CD4-positive, alpha-beta T cell treated with Interleukin-2 at 100 ng/mL for 4 hours (primary cell): ENCODE results near the gene C11orf54.

Experiments used
- DNase-seq: peaks from one replicate; pipeline ENCODE4 v3.0.0-alpha.2; 2020; ENCODE audit warnings: low spot score

Gene C11orf54

DNA sequence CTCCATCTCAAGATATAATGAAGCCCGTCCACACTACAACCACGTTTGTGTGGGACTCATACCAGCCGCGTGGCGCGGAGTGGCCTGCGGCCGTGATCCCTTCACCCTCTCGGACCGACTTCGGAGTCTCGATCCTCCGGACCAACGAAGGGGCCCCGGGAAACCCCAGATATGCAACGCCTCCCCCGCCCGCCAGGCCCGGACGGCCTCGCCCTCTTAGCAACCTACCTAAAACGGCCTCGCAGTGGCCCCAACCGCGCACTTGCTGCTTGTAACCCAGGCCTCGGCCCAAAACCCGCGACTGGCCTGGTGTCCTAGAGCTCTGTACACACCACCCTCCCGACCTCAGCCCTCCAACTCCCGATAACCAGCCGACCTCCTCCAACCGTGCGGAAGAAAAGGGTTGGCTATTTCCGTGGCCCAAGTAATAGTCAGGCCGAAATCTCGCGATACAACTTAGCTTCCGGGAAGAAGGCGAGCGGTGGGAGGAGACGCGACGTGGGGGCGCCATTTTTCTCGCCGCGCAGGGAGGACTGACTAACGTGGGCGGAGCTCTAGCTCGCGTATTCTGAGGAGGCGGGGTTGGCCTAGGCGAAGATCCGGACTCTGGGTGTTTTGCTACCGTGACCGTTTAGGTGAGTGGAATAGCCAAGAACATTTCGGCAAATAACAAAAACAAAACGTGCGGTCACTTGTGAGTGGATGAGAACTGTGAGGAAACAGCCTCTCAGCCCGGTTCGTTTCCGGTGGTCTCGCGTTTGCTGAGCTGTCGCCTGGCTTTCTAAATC lies at the start of gene C11orf54, which contains the start of gene TAF1D:
Gene C11orf54 (plus strand): TSS at position 579 of the 788 bp plus-strand sequence. CDS start 5,722 bp downstream, outside the sequence.
Gene TAF1D (minus strand): TSS at position 402 of the 788 bp plus-strand sequence. CDS start 2,191 bp downstream, outside the sequence.
- DNase-seq, result peak; percentile 98

DNA sequence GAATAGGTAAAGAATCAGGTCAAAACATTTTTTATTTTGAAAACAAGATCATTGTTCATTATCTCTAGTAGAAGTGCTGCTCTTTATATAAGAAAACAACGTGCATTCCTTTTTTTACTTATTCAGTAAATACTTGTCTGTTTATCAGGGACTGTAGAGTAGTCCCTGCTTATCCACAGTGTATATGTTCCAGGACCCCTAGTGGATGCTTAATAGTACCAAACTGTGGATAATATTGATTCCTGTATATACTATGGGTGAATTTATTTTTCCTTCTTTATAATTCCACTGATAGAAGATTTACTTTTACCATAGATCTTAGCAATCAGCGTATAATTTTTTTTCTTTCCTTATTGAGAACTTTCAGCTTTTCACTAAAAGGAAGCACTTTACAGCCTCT lies 47.4 kb upstream of the C11orf54 start:
- no peak for DNase-seq

DNA sequence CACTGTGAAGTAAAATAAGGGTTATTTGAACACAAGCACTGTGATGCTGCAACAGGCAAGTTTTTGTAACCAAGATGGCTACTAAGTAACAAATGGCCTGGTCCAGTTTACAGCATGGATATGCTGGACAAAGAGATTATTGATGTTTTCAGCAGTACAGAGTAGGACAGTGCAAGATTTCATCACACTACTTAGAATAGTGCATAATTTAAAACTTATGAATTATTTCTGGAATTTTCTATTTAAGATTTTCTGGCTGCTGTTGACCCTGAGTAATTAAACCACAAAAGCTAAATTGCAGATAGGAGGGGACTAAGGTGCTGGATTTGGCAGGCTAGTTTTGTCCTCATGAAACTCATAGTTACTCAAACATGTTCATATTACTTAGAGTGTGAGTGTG lies 46.9 kb upstream of the C11orf54 start:
- no peak for DNase-seq

DNA sequence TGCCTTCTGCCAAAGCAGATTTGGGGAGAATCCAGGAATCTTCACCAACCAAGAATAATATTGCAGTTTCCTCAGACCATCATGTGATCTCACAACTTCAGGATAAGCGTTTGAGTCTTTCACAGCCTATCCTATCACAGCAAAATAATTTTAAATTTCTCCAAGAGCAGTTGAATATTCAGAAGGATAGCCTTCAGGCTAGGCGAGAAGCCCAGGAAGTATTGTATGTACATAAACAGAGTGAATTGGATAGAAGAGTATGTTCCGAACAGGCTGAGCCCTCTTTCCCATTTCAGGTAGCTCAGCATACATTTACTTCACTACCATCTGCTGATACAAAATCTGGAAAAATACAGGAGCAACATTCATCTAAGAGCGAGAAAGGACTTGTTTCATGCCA lies 43.9 kb upstream of the C11orf54 start:
- DNase-seq, result no peak

DNA sequence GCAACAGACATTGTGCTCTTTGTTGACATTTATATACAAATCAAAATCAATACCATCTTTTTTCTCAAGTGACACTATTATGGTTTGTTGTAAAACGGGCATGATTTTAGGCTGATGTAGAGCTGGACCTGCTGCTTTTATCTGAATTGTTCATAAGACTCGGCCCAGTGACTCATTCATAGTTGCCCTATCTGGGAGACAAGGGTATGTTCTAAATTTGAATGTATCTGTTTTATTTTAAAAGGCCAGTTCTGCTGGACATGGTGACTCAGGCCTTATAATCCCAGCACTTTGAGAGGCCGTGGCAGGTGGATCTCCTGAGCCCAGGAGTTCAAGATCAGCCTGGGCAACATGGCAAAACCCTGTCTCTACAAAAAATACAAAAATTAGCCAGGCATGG lies 40.6 kb upstream of the C11orf54 start:
- DNase-seq, result no peak

DNA sequence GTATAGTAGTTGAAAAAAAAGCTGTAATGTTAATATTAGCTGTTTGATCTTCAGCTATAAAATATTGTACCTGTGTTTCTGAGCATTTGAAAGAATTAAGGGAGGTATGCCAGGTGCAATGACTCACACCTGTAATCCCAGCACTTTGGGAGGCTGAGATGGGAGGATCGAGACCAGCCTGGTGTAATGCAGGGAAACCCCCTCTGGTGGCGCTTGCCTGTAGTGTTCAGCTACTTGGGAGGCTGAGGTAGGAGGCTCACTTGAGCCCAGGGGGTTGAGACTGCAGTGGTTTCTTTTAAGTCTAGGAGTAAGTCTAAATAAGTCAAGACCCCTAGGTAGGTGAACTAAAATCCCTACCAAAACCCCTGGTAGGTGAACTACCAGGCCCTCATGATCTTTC lies 37.2 kb upstream of the C11orf54 start:
- no peak for DNase-seq

DNA sequence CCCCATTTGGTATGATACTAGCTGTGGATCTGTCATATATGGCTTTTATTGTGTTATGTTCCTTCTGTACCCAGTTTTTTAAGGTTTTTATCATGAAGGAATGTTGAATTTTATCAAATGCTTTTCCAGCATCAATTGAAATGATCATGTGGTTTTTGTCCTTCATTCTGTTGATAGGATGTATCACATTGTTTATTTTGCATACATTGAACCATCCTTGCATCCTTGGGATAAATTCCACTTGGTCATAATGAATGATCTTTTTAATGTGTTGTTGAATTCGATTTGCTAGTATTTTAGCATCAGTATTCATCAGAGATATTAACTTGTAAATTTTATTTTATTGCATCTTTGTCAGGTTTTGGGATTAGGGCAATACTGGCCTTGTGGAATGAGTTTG lies 31.2 kb upstream of the C11orf54 start:
- DNase-seq, result no peak

DNA sequence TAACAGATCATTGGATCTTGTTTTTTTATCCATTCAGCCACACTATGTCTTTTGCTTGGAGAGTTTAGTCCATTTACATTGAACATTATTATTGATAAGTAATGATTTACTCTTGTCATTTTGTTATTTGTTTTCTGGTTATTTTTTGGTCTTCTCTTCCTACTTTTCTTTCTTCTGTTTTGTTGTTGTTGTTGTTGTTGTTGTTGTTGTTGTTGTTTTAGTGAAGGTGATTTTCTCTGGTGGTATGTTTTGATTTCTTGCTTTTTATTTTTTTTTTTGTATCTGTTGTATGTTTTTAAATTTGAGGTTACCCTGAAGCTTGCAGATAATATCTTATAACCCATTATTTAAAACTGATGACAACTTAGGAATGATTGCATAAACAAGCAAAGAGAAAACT lies 28.8 kb upstream of the C11orf54 start:
- DNase-seq, result no peak

DNA sequence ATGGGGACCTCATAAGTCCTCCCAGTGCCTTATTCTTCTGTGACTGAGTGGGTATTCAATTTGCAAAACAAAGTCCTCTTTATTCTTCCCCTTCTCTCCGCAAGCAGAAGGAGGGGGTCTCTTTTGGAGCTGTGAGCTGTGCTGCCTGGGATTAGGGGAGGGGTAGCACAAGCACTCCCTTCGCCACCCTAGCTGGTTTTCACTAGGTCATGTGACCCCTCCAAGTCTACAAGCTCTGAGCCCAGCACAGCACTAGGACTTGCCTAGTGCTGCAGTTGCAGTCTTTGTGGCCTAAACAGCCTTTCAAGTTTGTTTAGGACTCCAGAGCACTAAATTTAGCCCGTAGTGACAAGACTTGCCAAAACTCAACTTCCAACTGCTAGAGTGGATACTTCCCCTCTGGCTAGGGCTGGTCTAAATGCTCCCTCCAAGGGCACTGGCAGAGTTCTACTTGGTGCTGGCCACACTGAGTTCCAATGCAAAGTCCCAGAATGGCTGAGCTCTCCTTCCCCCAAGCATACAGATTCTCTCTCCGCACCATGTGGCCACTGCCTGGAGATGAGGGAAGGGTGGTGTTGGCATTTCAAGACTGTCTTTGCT lies 25.6 kb upstream of the C11orf54 start:
- no peak for DNase-seq

DNA sequence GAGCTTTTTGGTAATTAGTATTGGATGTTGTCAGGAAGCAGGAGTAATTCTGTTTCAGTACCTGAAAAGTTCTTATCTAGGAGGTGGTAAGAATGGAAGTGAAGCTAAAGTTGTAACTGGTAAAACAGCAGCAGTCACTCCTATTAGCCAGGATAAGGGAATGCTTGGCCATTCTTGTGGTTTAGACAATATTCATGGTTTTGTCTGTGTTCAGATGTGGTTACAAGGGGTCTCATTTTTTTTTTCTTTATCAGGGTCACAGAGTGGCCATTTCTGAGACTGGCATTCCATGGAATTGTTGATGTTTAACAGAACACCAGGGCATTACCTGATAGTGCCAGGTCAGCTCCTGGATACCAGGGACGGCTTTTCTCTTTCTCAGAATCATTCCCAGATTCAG lies 24.0 kb upstream of the C11orf54 start:
- DNase-seq, result no peak

DNA sequence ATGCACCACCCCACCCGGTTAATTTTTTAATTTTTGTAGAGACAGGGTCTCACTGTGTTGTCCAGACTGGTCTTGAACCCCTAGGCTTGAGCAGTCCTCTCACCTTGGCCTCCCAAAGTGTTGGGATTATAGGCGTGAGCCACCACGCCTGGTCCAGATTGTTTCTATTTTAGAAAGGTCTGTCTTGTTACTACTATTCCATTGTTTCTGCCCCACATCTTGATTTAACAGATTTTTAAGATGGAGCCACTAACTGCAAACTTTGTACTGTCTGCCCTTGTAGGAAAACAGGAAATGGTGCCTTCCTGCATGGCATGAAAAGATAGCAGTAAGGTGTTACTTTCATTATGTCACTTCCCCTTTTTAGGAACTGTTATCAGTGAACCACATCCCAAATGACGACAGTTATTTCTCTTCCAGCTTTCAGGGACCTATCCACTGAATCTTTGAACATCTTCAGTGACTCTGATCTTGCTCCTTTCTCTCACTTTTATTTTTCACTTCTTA lies 23.4 kb upstream of the C11orf54 start:
- DNase-seq, result peak; percentile 30

DNA sequence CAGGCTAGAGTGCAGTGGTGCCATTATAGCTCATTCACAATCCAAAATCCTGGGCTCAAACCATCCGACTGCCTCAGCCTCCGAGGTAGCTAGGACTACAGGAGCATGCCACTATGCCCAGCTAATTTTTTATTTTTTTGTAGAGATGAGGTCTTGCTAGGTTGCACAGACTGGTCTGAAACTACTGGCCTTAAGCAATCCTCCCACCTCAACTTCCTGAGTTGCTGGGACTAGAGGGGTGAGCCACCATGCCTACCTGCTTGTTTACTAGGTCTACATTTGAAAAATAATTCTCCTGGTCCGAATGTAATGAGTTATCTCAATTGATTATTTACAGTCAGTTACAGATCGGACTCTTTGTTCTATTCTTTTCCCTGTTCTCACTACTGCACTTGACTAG lies 22.2 kb upstream of the C11orf54 start:
- DNase-seq, result no peak

DNA sequence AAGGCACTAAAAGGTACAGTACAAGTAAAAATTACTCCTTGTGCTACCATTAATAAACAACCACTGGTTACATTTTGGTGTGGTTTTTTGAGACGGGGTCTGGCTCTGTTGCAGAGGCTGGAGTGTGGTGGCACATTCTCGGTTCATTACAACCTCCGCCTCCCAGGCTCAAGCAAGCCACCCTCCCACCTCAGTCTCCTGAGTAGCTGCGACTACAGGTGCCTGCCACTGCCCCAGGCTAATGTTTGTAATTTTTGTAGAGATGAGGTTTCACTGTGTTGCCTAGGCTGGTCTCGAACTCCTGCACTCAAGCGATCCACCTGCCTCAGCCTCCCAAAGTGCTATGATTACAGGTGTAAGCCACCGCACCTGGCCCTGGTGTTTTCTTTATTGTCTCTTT lies 20.9 kb upstream of the C11orf54 start:
- DNase-seq, result no peak

DNA sequence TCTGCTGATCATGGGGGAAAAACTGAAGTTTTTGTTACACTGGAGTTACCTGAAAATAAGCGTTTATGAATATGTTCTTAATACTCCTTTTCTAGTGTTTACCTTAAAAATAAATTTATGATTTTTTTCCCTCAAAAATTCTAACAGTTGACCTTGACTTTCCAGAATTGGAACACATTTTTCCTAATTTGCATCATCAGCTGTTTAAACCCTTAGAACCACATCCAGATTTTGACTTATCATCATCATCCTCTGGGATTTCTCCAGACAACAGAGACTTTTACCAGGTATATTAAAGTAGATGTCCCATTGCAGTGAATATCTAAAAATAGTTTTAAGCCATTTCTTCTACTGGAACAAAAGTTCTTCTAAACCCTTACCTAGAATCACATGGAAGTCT lies 17.4 kb upstream of the C11orf54 start:
- DNase-seq, result no peak

DNA sequence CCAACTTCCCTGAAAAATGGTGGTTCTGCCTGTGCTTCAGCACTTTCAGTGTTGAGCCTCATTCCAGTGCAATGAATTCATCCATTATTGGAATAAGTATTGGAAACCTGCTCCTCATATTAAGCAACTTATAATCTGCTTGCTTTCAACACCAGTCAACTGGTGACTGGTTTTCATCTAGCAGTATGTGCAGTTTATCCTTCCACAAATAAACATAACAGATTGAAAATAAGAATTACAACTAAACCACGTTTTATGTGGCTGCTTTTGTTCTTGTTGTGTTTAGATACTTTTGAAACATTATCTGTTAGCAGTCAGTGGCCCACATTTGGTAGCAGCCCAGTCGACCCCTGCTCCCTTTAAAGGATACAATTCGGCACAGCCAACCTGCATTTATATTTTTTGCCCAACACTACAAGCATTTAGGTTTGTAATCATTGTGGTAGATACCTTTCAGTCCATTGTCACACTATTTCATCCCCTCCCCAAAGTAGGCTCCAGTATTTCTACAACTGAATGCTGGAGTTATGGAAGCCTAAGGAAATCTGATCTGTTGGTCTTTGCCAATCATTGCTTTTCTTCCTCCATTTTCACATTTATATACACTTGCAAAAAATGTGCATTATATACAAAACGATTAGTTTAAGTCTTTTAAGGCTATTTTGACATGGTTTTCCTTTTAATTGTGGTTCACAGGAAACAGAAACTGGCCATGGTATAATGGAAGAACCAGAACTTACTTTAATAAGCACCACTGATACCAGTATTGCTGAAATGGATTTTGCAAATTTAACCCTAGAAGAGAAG lies 13.3 kb upstream of the C11orf54 start:
- no peak for DNase-seq

DNA sequence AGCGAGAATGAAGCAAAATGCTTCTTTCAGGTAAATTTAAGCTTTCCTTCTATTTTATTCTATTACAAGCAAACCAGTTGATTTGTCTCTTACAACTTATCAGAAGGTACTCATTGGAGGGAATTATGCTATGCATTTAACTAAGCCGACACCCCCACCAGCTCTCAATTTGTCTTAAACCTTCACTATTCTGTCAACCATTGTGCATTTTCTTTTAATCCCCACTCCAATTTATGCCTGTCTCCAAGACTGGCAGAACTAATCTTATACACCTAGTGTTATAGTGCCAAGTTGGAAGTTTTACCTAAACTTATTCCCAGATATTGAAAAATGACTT lies 12.7 kb upstream of the C11orf54 start:
- no peak for DNase-seq

DNA sequence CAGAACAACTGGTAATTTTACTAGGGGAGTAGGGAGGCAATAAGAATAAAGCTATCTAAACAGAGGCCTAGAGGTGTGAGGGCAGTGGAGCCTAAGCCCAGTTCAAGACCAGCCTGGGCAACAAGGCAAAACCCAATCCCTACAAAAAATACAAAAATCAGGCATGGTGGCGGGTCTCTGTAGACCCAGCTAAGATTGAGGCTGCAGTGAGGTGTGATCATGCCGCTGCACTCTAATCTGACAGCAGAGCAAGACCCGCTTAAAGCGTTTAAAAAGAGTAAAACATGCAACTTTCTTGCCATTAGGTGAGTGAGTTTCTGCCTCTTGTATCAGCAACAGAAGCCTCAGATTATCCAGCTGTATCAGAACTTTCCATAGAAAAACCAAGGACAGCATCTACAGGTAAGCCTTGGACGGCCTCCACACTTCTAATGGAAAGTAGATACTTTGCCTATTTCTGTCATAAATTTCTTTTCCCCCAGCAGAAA lies 12.3 kb upstream of the C11orf54 start:
- DNase-seq, result no peak

DNA sequence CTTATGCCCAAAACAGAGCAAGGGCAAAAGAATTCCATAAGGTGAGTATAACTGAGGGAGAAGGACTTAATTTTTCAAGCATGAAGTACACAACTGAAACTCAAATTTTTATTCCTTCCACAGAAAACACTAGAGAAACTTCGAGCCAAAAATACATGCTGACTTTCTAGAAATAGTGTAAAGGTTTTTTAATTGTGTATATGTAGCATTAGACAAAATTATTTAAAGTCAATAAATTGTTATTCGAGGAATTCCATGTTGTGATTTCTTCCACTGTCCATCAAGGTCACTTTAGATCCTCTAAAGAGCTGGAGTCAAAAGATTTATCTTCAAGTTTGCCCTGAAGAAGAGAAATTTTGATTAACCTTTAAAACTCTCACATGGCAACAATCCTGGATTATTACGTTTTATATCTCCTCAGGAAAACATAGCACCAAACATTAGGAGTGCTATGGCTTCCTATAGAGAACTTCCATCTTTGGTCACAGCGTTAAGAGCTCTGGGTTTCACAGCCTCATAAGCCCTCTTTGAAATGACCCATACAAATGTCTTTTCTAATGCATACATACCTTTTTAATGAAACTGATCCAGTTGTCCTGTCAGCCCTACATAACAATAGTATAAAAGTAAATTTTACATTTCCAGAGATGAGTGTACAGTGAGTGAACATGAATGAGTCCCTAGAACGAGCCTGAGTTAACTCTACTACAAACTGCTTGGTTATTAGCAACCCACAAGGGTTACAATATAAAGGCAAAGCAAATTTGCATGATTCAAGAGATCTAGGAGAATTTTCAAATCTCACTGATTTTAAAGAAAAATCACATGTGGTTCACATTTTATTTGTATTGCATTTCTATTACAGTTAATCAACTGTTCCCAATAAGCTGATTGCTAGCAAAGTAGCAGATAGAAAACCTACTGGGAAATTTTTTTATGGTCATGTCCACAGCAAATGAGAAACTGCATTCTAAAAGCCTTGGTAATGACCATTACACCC lies 11.1 kb upstream of the C11orf54 start:
- no peak for DNase-seq

DNA sequence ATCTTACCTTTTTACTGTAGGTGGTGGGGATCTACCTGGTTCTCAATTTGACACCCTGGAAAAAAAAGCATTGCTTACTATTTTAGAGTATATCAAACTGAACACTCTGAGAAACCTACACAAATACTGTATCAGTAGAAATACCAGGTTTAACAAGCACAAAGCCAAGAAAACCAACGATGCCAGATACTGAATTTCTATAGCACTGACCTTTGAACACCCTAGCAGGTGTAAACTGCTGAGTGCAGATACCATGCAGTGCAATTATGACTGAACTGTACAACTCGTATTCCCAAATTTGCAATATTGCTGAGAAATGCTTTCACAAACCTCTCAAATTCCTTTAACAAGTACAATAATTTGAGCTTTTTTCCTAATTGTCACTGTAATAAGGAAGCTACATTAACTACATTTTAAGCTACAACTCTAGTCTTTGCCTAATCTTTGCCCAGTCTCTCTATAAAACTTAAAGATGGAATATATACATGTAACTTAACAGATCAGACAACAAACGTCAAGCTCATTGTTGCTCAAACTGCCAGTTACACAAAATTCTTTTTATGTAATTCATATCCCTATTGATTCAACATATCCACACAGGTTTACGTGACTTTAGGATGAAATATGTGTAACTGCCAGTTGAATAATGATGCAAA lies 9.1 kb upstream of the C11orf54 start:
- no peak for DNase-seq

DNA sequence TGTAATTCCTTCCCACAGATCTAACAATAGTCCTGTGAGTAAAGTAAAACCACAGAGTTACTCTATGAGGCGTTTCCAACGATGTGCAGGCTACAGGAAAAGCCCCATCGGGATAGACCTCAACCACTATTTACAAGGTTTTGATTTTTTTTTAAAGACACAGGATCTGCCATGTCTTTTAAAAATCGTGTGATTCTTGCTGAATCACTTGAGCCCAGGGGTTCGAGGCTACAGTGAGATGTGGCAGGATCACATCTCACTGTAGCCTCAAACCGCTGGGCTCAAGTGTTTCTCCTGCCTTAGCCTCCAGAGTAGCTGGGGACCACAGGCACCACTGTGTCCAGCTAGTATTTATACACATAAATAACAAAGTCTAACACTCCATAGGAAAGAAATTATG lies 8.0 kb upstream of the C11orf54 start:
- no peak for DNase-seq
